ENCODE results near the gene PHACTR2.
"Not testable (repeated sequence)": the region's sequence is repeated elsewhere in the genome, so short reads cannot be mapped to it uniquely, and the experiment has no call there.

The PHACTR2 gene

GRCh38 chr6:143677891-143678791, at the start of gene PHACTR2:
Gene PHACTR2, plus strand, starts transcription at chr6:143677965. Its CDS starts 199 bp downstream, at chr6:143678164.
- DNase-seq (ENCODE audit: low read depth in 2 of 2) = peak; percentile 52 to 57

- DNase-seq (ENCODE audit: low read depth in 2 of 2) = no peak
Measured at GRCh38 chr6:143629104-143630080, 48.4 kb upstream of the PHACTR2 start.

GRCh38 chr6:143631196-143631595, 46.6 kb upstream of the PHACTR2 start:
- DNase-seq (ENCODE audit: low read depth in 2 of 2) = not testable (repeated sequence)

GRCh38 chr6:143632894-143633293, 44.9 kb upstream of the PHACTR2 start:
- no peak for DNase-seq (ENCODE audit: low read depth in 2 of 2)

- DNase-seq (ENCODE audit: low read depth in 2 of 2) = no peak
Measured at GRCh38 chr6:143634486-143634885, 43.3 kb upstream of the PHACTR2 start.

- no peak for DNase-seq (ENCODE audit: low read depth in 2 of 2)
Measured at GRCh38 chr6:143637691-143638090, 40.1 kb upstream of the PHACTR2 start.

- no peak for DNase-seq (ENCODE audit: low read depth in 2 of 2)
Measured at GRCh38 chr6:143642403-143642802, 35.4 kb upstream of the PHACTR2 start.

GRCh38 chr6:143647191-143647590, 30.6 kb upstream of the PHACTR2 start:
- DNase-seq (ENCODE audit: low read depth in 2 of 2) = no peak

GRCh38 chr6:143647732-143648131, 30.0 kb upstream of the PHACTR2 start:
- DNase-seq (ENCODE audit: low read depth in 2 of 2) = no peak

GRCh38 chr6:143649319-143649718, 28.4 kb upstream of the PHACTR2 start:
- DNase-seq (ENCODE audit: low read depth in 2 of 2) = not testable (repeated sequence)

- not testable (repeated sequence) for DNase-seq (ENCODE audit: low read depth in 2 of 2)
Measured at GRCh38 chr6:143651328-143651727, 26.4 kb upstream of the PHACTR2 start.

- DNase-seq (ENCODE audit: low read depth in 2 of 2) = no peak
Measured at GRCh38 chr6:143652841-143653331, 24.9 kb upstream of the PHACTR2 start.

- DNase-seq (ENCODE audit: low read depth in 2 of 2) = no peak
Measured at GRCh38 chr6:143655541-143655940, 22.2 kb upstream of the PHACTR2 start.

GRCh38 chr6:143656026-143656425, 21.7 kb upstream of the PHACTR2 start:
- DNase-seq (ENCODE audit: low read depth in 2 of 2) = no peak

- no peak for DNase-seq (ENCODE audit: low read depth in 2 of 2)
Measured at GRCh38 chr6:143657809-143658208, 20.0 kb upstream of the PHACTR2 start.

GRCh38 chr6:143660170-143660569, 17.6 kb upstream of the PHACTR2 start:
- not testable (repeated sequence) for DNase-seq (ENCODE audit: low read depth in 2 of 2)

GRCh38 chr6:143664171-143664570, 13.6 kb upstream of the PHACTR2 start:
- DNase-seq (ENCODE audit: low read depth in 2 of 2) = no peak

GRCh38 chr6:143666007-143666406, 11.8 kb upstream of the PHACTR2 start:
- DNase-seq (ENCODE audit: low read depth in 2 of 2) = not testable (repeated sequence)

GRCh38 chr6:143669483-143669882, 8.3 kb upstream of the PHACTR2 start:
- not testable (repeated sequence) for DNase-seq (ENCODE audit: low read depth in 2 of 2)

GRCh38 chr6:143673669-143674068, 4.1 kb upstream of the PHACTR2 start:
- no peak for DNase-seq (ENCODE audit: low read depth in 2 of 2)

GRCh38 chr6:143674483-143675381, 3.0 kb upstream of the PHACTR2 start:
- DNase-seq (ENCODE audit: low read depth in 2 of 2) = no peak

Data from stimulated activated CD4-positive, alpha-beta T cell treated with anti-CD3 and anti-CD28 coated beads, Interleukin-1b, Interleukin-23, amount 100 ng/mL, for 4 hours (primary cell).